Ovary (tissue), 9 donors: Measurements from ENCODE around the gene ARRDC4. TPM values are rescaled to one million over a fixed set of nuclear protein-coding genes. Genes with fewer than 3 reads are reported as not detected.

ENCODE experiments used
- DNase-seq, 5 donors: peaks; one replicate each; pipeline ENCODE4 v3.0.0-alpha.2; 2019 to 2020
- H3K27ac ChIP-seq, 2 donors: fragments of 200-600 bp; one replicate each; pipeline versions ENCODE4 v1.5.1 to v1.8.0; 2019 to 2022
- H3K27me3 ChIP-seq: fragments of 200-600 bp; one replicate; pipeline ENCODE4 v1.8.0; 2022
- H3K36me3 ChIP-seq: fragments of 200-600 bp; sonication (generic); one replicate; pipeline ENCODE4 v1.5.1; 2019
- H3K4me1 ChIP-seq: one replicate; pipeline ENCODE4 v1.8.1; 2013; ENCODE audit warnings: mild to moderate bottlenecking, moderate library complexity; ENCODE audit not compliant: insufficient read depth
- H3K4me3 ChIP-seq: fragments of 200-600 bp; sonication (generic); one replicate; pipeline ENCODE4 v1.5.1; 2017
- H3K9me3 ChIP-seq, 2 donors: fragments of 200-600 bp in 1 of 2; sonication (generic) in 1 of 2; one replicate each; pipeline versions ENCODE4 v1.5.1 to v1.8.1; 2013 to 2019; ENCODE audit warnings: mild to moderate bottlenecking in 1 of 2, moderate library complexity in 1 of 2
- EP300 ChIP-seq: sonication (generic); formaldehyde crosslinking; IDR thresholded peaks from one replicate; pipeline ENCODE4 v1.6.1; 2017; ENCODE audit warnings: antibody characterized with exemption
- POLR2A ChIP-seq: fragments of 450-650 bp; IDR thresholded peaks from one replicate; pipeline ENCODE4 v1.6.1; 2017; ENCODE audit warnings: antibody characterized with exemption, mild to moderate bottlenecking, moderate library complexity
- WGBS, 3 donors: extraction: QIAGEN DNeasy Blood & Tissue Kit in 1 of 3; methylation state at CpG; one replicate each; pipeline versions ENCODE4 v1.1.5 to v1.1.7; 2013 to 2017; 5-methylcytosine and 5-hydroxymethylcytosine counted together
- intact Hi-C, 4 donors: fragments of 100-400 bp; cut with DNase I; formaldehyde crosslinking; loops; one replicate each; pipeline versions ENCODE4 v1.11.0 to v1.15.1; 2022 to 2023
- polyA plus RNA-seq, 2 donors: library from polyadenylated mRNA; stranded (reverse); fragments of 200-250 nt in 1 of 2; fragments of 350-450 nt in 1 of 2; fragmentation: Illumina TruSeq in 1 of 2; extraction: RNeasy Lipid Tissue Mini Kit (QIAGEN cat#74804) in 1 of 2; gene quantifications; one replicate each; pipeline ENCODE4 v1.2.3, GENCODE V29; 2013 to 2014
- total RNA-seq, 7 donors: library from RNA; depleted of rRNA in 2 of 7; stranded (reverse); fragments of >200 nt in 2 of 7; fragmentation: NEBNext Ultra II Directional in 3 of 7; extraction: Animal tissue kit (Norgen Biotek cat#: 25700) in 3 of 7; gene quantifications; one replicate each; pipeline versions ENCODE4 v1.1.0 to v1.2.4, GENCODE V29; 2016 to 2023
- TF ChIP-seq, protein P1 (sequence below), 3 donors: fragments of 450-650 bp in 2 of 3; fragments of 200-600 bp in 1 of 3; IDR thresholded peaks; one replicate each; pipeline versions ENCODE4 v1.5.1 to v1.8.0; 2016 to 2022; ENCODE audit warnings: antibody characterized with exemption in 3 of 3, mild to moderate bottlenecking in 1 of 3
- donor health status: DM: no; HTN: no; CAD: no; lungs with moderate emphysema.
- donor health status: DM: no; HTN: no; CAD: no.
- donor health status: Bipolar disorder and iron deficiency.
- donor health status: DM: yes; HTN: yes; CAD: no.
- donor health status: DM: no; HTN: no; CAD: no.
- donor health status: DM: yes; HTN: yes; CAD: no.

ARRDC4 gene
- total and polyA plus RNA-seq, 9 donors = 5.8 to 35.2 (median 18.6) TPM

DNA sequence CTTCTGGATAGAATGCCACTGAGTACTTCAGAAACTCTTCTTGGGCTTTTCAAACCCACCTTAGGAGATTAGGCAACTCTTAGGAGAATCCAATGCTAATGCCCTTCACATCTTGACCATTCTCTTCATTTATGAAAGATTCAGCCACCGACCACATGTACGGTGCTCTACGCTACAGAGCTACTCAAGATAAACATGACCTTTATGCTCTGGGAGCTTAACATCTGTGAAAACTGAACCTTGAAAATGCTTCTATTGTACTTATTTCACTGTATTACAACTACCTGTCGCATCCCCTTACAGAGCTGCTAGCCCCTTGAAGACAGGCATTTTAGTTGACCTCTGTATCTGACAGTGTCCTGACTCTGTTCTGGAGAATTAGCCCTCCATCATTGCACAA lies 19.5 kb upstream of the ARRDC4 start:
- Histone ChIP-seq H3K4me3 (no peak overlapping the region), H3K4me1 (no peaks in the 10 kb centered on the region), H3K27me3 (no peaks in the 10 kb centered on the region), H3K9me3 (no peaks in the 10 kb centered on the region), H3K36me3 (no peaks in the 10 kb centered on the region), H3K27ac (no peak overlapping the region)
- intact Hi-C loops = no loop called here
- TF ChIP-seq, protein P1, sequence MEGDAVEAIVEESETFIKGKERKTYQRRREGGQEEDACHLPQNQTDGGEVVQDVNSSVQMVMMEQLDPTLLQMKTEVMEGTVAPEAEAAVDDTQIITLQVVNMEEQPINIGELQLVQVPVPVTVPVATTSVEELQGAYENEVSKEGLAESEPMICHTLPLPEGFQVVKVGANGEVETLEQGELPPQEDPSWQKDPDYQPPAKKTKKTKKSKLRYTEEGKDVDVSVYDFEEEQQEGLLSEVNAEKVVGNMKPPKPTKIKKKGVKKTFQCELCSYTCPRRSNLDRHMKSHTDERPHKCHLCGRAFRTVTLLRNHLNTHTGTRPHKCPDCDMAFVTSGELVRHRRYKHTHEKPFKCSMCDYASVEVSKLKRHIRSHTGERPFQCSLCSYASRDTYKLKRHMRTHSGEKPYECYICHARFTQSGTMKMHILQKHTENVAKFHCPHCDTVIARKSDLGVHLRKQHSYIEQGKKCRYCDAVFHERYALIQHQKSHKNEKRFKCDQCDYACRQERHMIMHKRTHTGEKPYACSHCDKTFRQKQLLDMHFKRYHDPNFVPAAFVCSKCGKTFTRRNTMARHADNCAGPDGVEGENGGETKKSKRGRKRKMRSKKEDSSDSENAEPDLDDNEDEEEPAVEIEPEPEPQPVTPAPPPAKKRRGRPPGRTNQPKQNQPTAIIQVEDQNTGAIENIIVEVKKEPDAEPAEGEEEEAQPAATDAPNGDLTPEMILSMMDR (IDR thresholded peaks at IDR 0.05) = no peak
- TF ChIP-seq POLR2A (no peak), EP300 (no peak)
- DNase-seq = no peak
- WGBS, 3 donors = 86 to 94% (median 88%) methylated on average over 4 of the region's 4 CpGs

- intact Hi-C loops = no loop called here
- TF ChIP-seq POLR2A = no peak
- TF ChIP-seq, protein P1 (IDR thresholded peaks at IDR 0.05) = no peak
- TF ChIP-seq EP300 = no peak
- DNase-seq = no peak
- no peaks in the 10 kb centered on the region for H3K9me3 ChIP-seq
- no peaks in the 10 kb centered on the region for H3K36me3 ChIP-seq
- no peaks in the 10 kb centered on the region for H3K27me3 ChIP-seq
- no peak overlapping the region for H3K27ac ChIP-seq
- H3K4me1 ChIP-seq = no peaks in the 10 kb centered on the region
- 85 to 96% (median 91%) methylated on average over 1 of the region's 1 CpG for WGBS, 3 donors
- H3K4me3 ChIP-seq = no peak overlapping the region
Observed at GRCh38 chr15:97941572-97941971, 18.9 kb upstream of the ARRDC4 start.

DNA sequence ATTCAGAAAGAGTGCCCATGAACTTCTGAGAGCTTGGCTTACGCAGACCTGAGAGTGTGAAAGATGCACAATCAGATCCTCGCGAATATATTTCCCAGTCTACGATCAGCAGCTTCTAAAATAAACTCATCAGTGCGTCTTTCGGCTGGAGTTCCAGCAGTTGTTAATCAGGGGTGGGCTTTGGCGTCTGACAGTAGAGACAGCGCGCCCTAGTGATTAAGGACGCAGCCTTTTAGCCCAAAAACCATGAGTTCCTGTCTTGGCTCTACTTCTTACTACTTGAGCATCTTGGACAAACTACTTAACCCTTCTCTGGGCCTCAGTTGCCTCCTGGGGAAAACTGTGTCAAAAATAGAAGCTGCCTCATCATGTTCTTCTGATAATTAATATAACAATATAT lies 15.8 kb upstream of the ARRDC4 start:
- 39 to 55% (median 41%) methylated on average over 10 of the region's 10 CpGs for WGBS, 3 donors
- DNase-seq = no peak
- Histone ChIP-seq H3K4me1 (no peaks in the 10 kb centered on the region), H3K36me3 (no peaks in the 10 kb centered on the region), H3K4me3 (no peak overlapping the region), H3K27me3 (no peaks in the 10 kb centered on the region), H3K27ac (no peak overlapping the region), H3K9me3 (no peaks in the 10 kb centered on the region)
- TF ChIP-seq POLR2A (no peak), EP300 (no peak)
- TF ChIP-seq, protein P1 (IDR thresholded peaks at IDR 0.05) = no peak
- intact Hi-C loops = no loop called here

GRCh38 chr15:97947465-97948260 lies 12.8 kb upstream of the ARRDC4 start:
- Histone ChIP-seq H3K4me1 (no peaks in the 10 kb centered on the region), H3K9me3 (no peaks in the 10 kb centered on the region), H3K27ac (no peak overlapping the region), H3K36me3 (no peaks in the 10 kb centered on the region), H3K27me3 (no peaks in the 10 kb centered on the region), H3K4me3 (no peak overlapping the region)
- no peak for DNase-seq
- TF ChIP-seq POLR2A (no peak), EP300 (no peak)
- TF ChIP-seq, protein P1 (IDR thresholded peaks at IDR 0.05) = no peak
- 73 to 79% (median 74%) methylated on average over 14 of the region's 14 CpGs for WGBS, 3 donors
- intact Hi-C loops = no loop called here
